ENCODE measurements around the gene PIP5K1B. TPM values are rescaled to one million over a fixed set of nuclear protein-coding genes. Genes with fewer than 3 reads are reported as not detected.

The PIP5K1B gene
- total RNA-seq, 1 experiment from 2014 or later, result not detected

DNA sequence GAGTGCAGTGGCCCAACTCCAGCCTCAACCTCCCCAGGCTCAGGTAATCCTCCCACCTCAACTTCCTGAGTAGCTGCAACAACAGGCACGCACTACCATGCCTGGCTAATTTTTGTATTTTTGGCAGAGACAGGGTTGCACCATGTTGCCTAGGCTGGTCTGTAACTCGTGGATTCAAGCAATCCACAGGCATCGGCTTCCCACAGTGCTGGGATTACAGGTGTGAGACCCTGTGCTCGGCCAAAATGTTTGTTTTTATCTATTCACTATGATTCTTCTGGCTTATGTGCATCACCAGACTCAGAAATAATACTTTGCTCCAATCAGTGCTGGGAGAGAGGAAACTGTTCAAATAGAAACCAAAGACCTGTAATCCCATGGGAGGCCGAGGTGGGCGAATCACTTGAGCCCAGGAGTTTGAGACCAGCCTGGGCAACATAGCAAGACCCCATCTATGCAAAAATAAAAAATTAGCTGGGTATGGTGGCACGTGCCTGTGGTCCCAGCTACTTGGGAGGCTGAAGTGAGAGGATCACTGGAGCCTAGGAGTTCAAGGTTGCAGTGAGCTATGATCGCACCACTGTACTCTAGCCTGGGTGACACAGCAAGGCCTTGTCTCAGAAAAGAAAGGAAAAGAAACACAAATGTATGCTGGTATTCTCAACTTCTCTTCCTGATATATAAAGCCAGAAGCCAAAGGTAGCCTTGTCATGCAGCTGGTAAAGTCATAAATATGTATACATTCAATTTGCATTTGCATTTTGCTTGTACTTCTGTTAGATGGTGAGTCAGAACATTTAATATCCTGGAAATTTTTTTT, 4.5 kb downstream of the PIP5K1B start:
- Histone ChIP-seq H3K27me3 (replicated peaks; ENCODE audit: insufficient read depth, low read depth, low read length, poor library complexity) (peaks cover 69% of the 10 kb centered on the region), H3K4me3 (ENCODE audit: low read depth, low read length, poor library complexity, severe bottlenecking) (no peak overlapping the region), H3K9me3 (ENCODE audit: low read depth, low read length, poor library complexity, severe bottlenecking) (no peaks in the 10 kb centered on the region), H3K36me3 (ENCODE audit: insufficient read depth, low read length, poor library complexity, severe bottlenecking) (no peaks in the 10 kb centered on the region), H3K27ac (ENCODE audit: low read depth, low read length, poor library complexity, severe bottlenecking) (no peak overlapping the region), H3K4me1 (ENCODE audit: insufficient read depth, low read length, poor library complexity, severe bottlenecking) (no peaks in the 10 kb centered on the region)
- intact Hi-C loops (cut with micrococcal nuclease; ENCODE audit: unreplicated experiment), result no loop called here
- POLR2A ChIA-PET (ENCODE audit: low non-redundant PET), result no interaction called here
- TF ChIP-seq, protein P1, sequence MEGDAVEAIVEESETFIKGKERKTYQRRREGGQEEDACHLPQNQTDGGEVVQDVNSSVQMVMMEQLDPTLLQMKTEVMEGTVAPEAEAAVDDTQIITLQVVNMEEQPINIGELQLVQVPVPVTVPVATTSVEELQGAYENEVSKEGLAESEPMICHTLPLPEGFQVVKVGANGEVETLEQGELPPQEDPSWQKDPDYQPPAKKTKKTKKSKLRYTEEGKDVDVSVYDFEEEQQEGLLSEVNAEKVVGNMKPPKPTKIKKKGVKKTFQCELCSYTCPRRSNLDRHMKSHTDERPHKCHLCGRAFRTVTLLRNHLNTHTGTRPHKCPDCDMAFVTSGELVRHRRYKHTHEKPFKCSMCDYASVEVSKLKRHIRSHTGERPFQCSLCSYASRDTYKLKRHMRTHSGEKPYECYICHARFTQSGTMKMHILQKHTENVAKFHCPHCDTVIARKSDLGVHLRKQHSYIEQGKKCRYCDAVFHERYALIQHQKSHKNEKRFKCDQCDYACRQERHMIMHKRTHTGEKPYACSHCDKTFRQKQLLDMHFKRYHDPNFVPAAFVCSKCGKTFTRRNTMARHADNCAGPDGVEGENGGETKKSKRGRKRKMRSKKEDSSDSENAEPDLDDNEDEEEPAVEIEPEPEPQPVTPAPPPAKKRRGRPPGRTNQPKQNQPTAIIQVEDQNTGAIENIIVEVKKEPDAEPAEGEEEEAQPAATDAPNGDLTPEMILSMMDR (conservative IDR thresholded peaks at IDR 0.05; ENCODE audit: low read depth, low read length), result no peak
- TF ChIP-seq EZH2 (IDR thresholded peaks at IDR 0.05; ENCODE audit: borderline replicate concordance, low read depth, low read length, poor library complexity, severe bottlenecking), result no peak
- no peak for DNase-seq (ENCODE audit: low spot score)
- CTCF ChIA-PET, result no interaction called here
- BruUV-seq (replicated peaks), result no TSS peak

DNA sequence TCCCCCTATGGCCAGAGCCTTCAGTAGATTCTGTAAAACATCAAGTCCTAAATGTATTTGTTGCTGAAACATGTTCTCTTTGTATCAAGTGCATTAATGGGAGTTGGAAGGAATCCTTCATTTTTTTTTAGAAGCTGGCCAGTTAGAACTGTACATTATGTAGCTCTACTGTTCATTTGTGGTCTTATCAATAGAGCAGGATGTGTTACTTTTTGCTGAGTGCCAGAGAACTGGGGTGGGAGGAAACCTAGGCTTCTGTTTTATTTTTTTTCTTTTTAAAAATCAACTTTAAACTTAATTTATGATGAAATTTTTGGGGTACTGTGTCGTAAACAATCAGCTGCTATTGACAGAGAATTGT, 5.1 kb downstream of the PIP5K1B start:
- Histone ChIP-seq H3K27me3 (replicated peaks; ENCODE audit: insufficient read depth, low read depth, low read length, poor library complexity) (peaks cover 63% of the 10 kb centered on the region), H3K4me3 (ENCODE audit: low read depth, low read length, poor library complexity, severe bottlenecking) (no peak overlapping the region), H3K27ac (ENCODE audit: low read depth, low read length, poor library complexity, severe bottlenecking) (no peak overlapping the region), H3K36me3 (ENCODE audit: insufficient read depth, low read length, poor library complexity, severe bottlenecking) (no peaks in the 10 kb centered on the region), H3K9me3 (ENCODE audit: low read depth, low read length, poor library complexity, severe bottlenecking) (no peaks in the 10 kb centered on the region), H3K4me1 (ENCODE audit: insufficient read depth, low read length, poor library complexity, severe bottlenecking) (no peaks in the 10 kb centered on the region)
- intact Hi-C loops (cut with micrococcal nuclease; ENCODE audit: unreplicated experiment), result no loop called here
- BruUV-seq (replicated peaks), result no TSS peak
- TF ChIP-seq, protein P1 (conservative IDR thresholded peaks at IDR 0.05; ENCODE audit: low read depth, low read length), result no peak
- TF ChIP-seq EZH2 (IDR thresholded peaks at IDR 0.05; ENCODE audit: borderline replicate concordance, low read depth, low read length, poor library complexity, severe bottlenecking), result no peak
- no peak for DNase-seq (ENCODE audit: low spot score)
- ChIA-PET CTCF (no interaction called here), POLR2A (ENCODE audit: low non-redundant PET) (no interaction called here)

DNA sequence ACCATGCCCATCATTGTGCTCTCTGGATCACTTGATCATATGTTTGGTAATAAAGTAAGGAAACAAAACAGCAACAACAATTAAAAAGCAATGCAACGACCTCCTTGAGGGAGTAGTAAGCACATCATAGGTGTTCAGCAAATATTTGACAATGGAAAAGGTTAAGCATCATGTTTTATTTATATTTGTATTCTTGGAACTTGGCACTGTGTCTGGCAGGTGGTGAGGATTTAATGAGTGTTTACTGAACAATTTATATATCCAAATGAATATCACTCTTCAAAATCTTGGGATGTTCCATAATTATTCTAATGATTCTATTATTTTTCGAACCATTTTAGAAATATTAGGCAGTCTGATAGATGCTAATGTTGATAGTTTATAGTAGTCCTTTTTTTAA, 6.2 kb downstream of the PIP5K1B start:
- no peak for TF ChIP-seq EZH2 (IDR thresholded peaks at IDR 0.05; ENCODE audit: borderline replicate concordance, low read depth, low read length, poor library complexity, severe bottlenecking)
- H3K4me1 ChIP-seq (ENCODE audit: insufficient read depth, low read length, poor library complexity, severe bottlenecking), result no peaks in the 10 kb centered on the region
- H3K27ac ChIP-seq (ENCODE audit: low read depth, low read length, poor library complexity, severe bottlenecking), result no peak overlapping the region
- no peak for DNase-seq (ENCODE audit: low spot score)
- H3K9me3 ChIP-seq (ENCODE audit: low read depth, low read length, poor library complexity, severe bottlenecking), result no peaks in the 10 kb centered on the region
- H3K27me3 ChIP-seq (replicated peaks; ENCODE audit: insufficient read depth, low read depth, low read length, poor library complexity), result peaks cover 57% of the 10 kb centered on the region
- H3K4me3 ChIP-seq (ENCODE audit: low read depth, low read length, poor library complexity, severe bottlenecking), result no peak overlapping the region
- ChIA-PET POLR2A (ENCODE audit: low non-redundant PET) (no interaction called here), CTCF (no interaction called here)
- intact Hi-C loops (cut with micrococcal nuclease; ENCODE audit: unreplicated experiment), result no loop called here
- BruUV-seq (replicated peaks), result no TSS peak
- H3K36me3 ChIP-seq (ENCODE audit: insufficient read depth, low read length, poor library complexity, severe bottlenecking), result no peaks in the 10 kb centered on the region

DNA sequence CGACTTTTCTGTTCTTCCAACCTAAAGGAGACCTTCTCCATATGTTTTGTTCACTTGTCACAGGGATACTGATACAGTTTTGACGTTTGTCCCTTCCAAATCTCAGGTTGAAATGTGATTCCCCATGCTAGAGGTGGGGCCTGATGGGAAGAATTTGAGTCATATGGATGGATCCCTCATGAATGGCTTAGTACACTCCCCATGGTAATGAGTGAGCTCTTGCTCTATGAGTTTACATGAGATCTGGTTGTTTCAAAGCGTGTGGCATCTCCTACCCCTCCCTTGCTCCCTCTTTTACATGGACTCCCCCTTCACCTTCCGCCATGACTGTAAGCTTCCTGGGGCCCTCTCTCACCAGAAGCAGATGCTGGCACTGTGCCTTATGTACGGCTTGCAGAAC, 6.9 kb downstream of the PIP5K1B start:
- ChIA-PET CTCF (no interaction called here), POLR2A (ENCODE audit: low non-redundant PET) (no interaction called here)
- no peak for DNase-seq (ENCODE audit: low spot score)
- no TSS peak for BruUV-seq (replicated peaks)
- Histone ChIP-seq H3K4me3 (ENCODE audit: low read depth, low read length, poor library complexity, severe bottlenecking) (no peak overlapping the region), H3K27me3 (replicated peaks; ENCODE audit: insufficient read depth, low read depth, low read length, poor library complexity) (peaks cover 53% of the 10 kb centered on the region), H3K4me1 (ENCODE audit: insufficient read depth, low read length, poor library complexity, severe bottlenecking) (no peaks in the 10 kb centered on the region), H3K9me3 (ENCODE audit: low read depth, low read length, poor library complexity, severe bottlenecking) (no peaks in the 10 kb centered on the region), H3K27ac (ENCODE audit: low read depth, low read length, poor library complexity, severe bottlenecking) (no peak overlapping the region), H3K36me3 (ENCODE audit: insufficient read depth, low read length, poor library complexity, severe bottlenecking) (no peaks in the 10 kb centered on the region)
- TF ChIP-seq, protein P1 (conservative IDR thresholded peaks at IDR 0.05; ENCODE audit: low read depth, low read length), result no peak
- TF ChIP-seq EZH2 (IDR thresholded peaks at IDR 0.05; ENCODE audit: borderline replicate concordance, low read depth, low read length, poor library complexity, severe bottlenecking), result no peak
- intact Hi-C loops (cut with micrococcal nuclease; ENCODE audit: unreplicated experiment), result no loop called here
